Measurements from ENCODE around the gene TMEM161A. TPM values are rescaled to one million over a fixed set of nuclear protein-coding genes. Genes with fewer than 3 reads are reported as not detected.
A peak's percentile ranks its signal among the peaks of the same experiment; 100 is the strongest.

The TMEM161A gene
- total and polyA plus RNA-seq, 2 of the 13 experiments (the other 11 are each of a cell fraction or from before 2014, with no cell fraction given): 25.9 to 31.4 TPM

GRCh38 chr19:19115954-19116353, 22.3 kb downstream of the TMEM161A start:
- POLR2A ChIA-PET: interaction anchor here (0.8 to 1.9 kb wide), 6 partner anchors 10 to 52 kb away, joined by 3 to 9 read pairs (median 4); partner anchors contain the start of gene SLC25A42
- no peaks in the 10 kb centered on the region for H3K27me3 ChIP-seq (ENCODE audit: control insufficient read depth in 1 of 2, insufficient read depth in 2 of 2, low read length in 2 of 2)
- DNase-seq (ENCODE audit: low spot score): peak; percentile 45
- ATAC-seq: peak; percentile 63
- no peaks in the 10 kb centered on the region for H3K9me3 ChIP-seq (ENCODE audit: low read length)
- no peaks in the 10 kb centered on the region; a peak in 1 of 5 replicates for H3K36me3 ChIP-seq (replicated peaks in 1 of 2; ENCODE audit: control insufficient read depth in 1 of 2, insufficient read depth in 2 of 2, low read length in 2 of 2)
- peaks cover 37% of the 10 kb centered on the region for H3K4me1 ChIP-seq (ENCODE audit: insufficient read depth, low read length)
- no peak overlapping the region for H3K9ac ChIP-seq (ENCODE audit: insufficient read depth, low read depth, low read length)
- CTCF ChIA-PET (ENCODE audit: low intra/inter-chr PET ratio, low total read pairs): interaction anchor here (1.3 to 1.8 kb wide), 2 partner anchors 24 to 62 kb away, joined by 3 to 27 read pairs; no protein-coding TSS in a partner anchor
- no peak overlapping the region for H2AFZ ChIP-seq (ENCODE audit: low read length)
- H3K27ac ChIP-seq (ENCODE audit: extremely low read length, insufficient read depth, low read length): no peak overlapping the region
- FAIRE-seq: no peak
- no peaks in the 10 kb centered on the region for H4K20me1 ChIP-seq (ENCODE audit: insufficient read depth, low read length)
- no peak overlapping the region for H3K4me3 ChIP-seq (replicated peaks in 1 of 3; ENCODE audit: insufficient read depth in 1 of 3, low read depth in 2 of 3, low read length in 3 of 3)
- H3K79me2 ChIP-seq (ENCODE audit: insufficient read depth, low read length): no peaks in the 10 kb centered on the region
- 74% methylated on average over 8 of the region's 9 CpGs for WGBS (ENCODE audit: low lambda C conversion rate)
- in situ Hi-C loops (cut with HindIII; ENCODE audit: extremely low pct_ligation_motif_present, low pct_unique_long_range_greater_than_20kb): no loop called here
- intact Hi-C loops (cut with micrococcal nuclease; ENCODE audit: unreplicated experiment): loop anchor here (5.0 kb wide), 1 partner anchor 54 kb away; the partner anchor contains the start of gene SLC25A42
- H3K4me2 ChIP-seq (ENCODE audit: low read depth, low read length): no peak overlapping the region
- BruUV-seq (replicated peaks): no TSS peak
- TF ChIP-seq TARDBP (CRISPR knock-in tag; IDR thresholded peaks at IDR 0.05): no peak
- no peak for TF ChIP-seq ZNF512 (CRISPR knock-in tag; IDR thresholded peaks at IDR 0.05)
- peak; percentile 89 for TF ChIP-seq PATZ1 (CRISPR knock-in tag; IDR thresholded peaks at IDR 0.05)
- TF ChIP-seq MNT (IDR thresholded peaks at IDR 0.05): no peak
- no peak for TF ChIP-seq HNRNPUL1 (IDR thresholded peaks at IDR 0.05; ENCODE audit: low read depth, low read length)
- no peak for TF ChIP-seq ZBED4 (CRISPR knock-in tag; IDR thresholded peaks at IDR 0.05; ENCODE audit: borderline replicate concordance)
- TF ChIP-seq ZBTB46 (CRISPR knock-in tag; IDR thresholded peaks at IDR 0.05; ENCODE audit: borderline replicate concordance): no peak
- TF ChIP-seq RXRA (CRISPR knock-in tag; IDR thresholded peaks at IDR 0.05): 0 out of 2 replicates have a peak, but pooled peaks have one; percentile 21
- TF ChIP-seq SKIL (CRISPR knock-in tag; IDR thresholded peaks at IDR 0.05; ENCODE audit: borderline replicate concordance): no peak
- TF ChIP-seq SMAD3 (CRISPR knock-in tag; IDR thresholded peaks at IDR 0.05): 0 out of 2 replicates have a peak, but pooled peaks have one; percentile 38
